ENCODE data around the gene NR2F1-AS1. TPM values are rescaled to one million over a fixed set of nuclear protein-coding genes. Genes with fewer than 3 reads are reported as not detected.

Gene NR2F1-AS1
- total RNA-seq, 2 donors from 2014 or later = 1.4 to 3.3 TPM

- no peak overlapping the region for H3K4me3 Mint-ChIP-seq
- WGBS, 2 experiments (ENCODE audit: insufficient coverage in 1 of 2, insufficient read length in 1 of 2) = 8 to 12% methylated on average over 8 to 28 of the region's 28 CpGs
- H3K4me3 ChIP-seq (ENCODE audit: low read length) = no peak overlapping the region
Measured at GRCh38 chr5:93598091-93599000, 17.3 kb upstream of the NR2F1-AS1 start.

GRCh38 chr5:93596676-93597490, 15.9 kb upstream of the NR2F1-AS1 start:
- Mint-ChIP-seq H3K27ac (no peak overlapping the region), H3K27me3 (ENCODE audit: insufficient read depth) (no peaks in the 10 kb centered on the region)

More at GRCh38 chr5:93598091-93599000, 17.3 kb upstream of the NR2F1-AS1 start:
- no peaks in the 10 kb centered on the region for H3K36me3 ChIP-seq (ENCODE audit: control insufficient read depth, insufficient read depth, low read length)
- TF ChIP-seq CTCF (conservative IDR thresholded peaks at IDR 0.05) = no peak
- Mint-ChIP-seq H3K27ac (no peak overlapping the region), H3K9me3 (no peaks in the 10 kb centered on the region), H3K4me1 (peaks cover 32% of the 10 kb centered on the region), H3K36me3 (ENCODE audit: low read depth) (no peaks in the 10 kb centered on the region), H3K27me3 (ENCODE audit: insufficient read depth) (no peaks in the 10 kb centered on the region)
- H3K27ac ChIP-seq (ENCODE audit: low read depth, low read length) = peak overlapping the region; percentile 88
- H3K9ac ChIP-seq (ENCODE audit: extremely low read depth, low read length, poor library complexity, severe bottlenecking) = no peak overlapping the region
- DNase-seq = no peak
- H3K27me3 ChIP-seq (ENCODE audit: control insufficient read depth, insufficient read depth, low read length, poor library complexity, severe bottlenecking) = peaks cover 100% of the 10 kb centered on the region
- peaks cover under 1% of the 10 kb centered on the region for H3K9me3 ChIP-seq (ENCODE audit: control insufficient read depth, low read length)
- H3K4me1 ChIP-seq (ENCODE audit: control insufficient read depth, insufficient read depth, low read length) = peaks cover 15% of the 10 kb centered on the region

More at GRCh38 chr5:93596676-93597490, 15.9 kb upstream of the NR2F1-AS1 start:
- peaks cover 100% of the 10 kb centered on the region for H3K27me3 ChIP-seq (ENCODE audit: control insufficient read depth, insufficient read depth, low read length, poor library complexity, severe bottlenecking)
- no peaks in the 10 kb centered on the region for H3K36me3 ChIP-seq (ENCODE audit: control insufficient read depth, insufficient read depth, low read length)
- H3K4me1 ChIP-seq (ENCODE audit: control insufficient read depth, insufficient read depth, low read length) = peaks cover 14% of the 10 kb centered on the region
- H3K9ac ChIP-seq (ENCODE audit: extremely low read depth, low read length, poor library complexity, severe bottlenecking) = no peak overlapping the region
- peak; percentile 67 for TF ChIP-seq CTCF (conservative IDR thresholded peaks at IDR 0.05)
- peak overlapping the region; percentile 16 for H3K4me3 Mint-ChIP-seq
- H3K4me3 ChIP-seq (ENCODE audit: low read length) = peak overlapping the region; percentile 13
- H3K4me1 Mint-ChIP-seq = peaks cover 23% of the 10 kb centered on the region
- H3K9me3 ChIP-seq (ENCODE audit: control insufficient read depth, low read length) = no peaks in the 10 kb centered on the region
- no peaks in the 10 kb centered on the region for H3K9me3 Mint-ChIP-seq
- no peaks in the 10 kb centered on the region for H3K36me3 Mint-ChIP-seq (ENCODE audit: low read depth)
- peak overlapping the region; percentile 69 for H3K27ac ChIP-seq (ENCODE audit: low read depth, low read length)
- DNase-seq = peak; percentile 92
- WGBS, 2 experiments (ENCODE audit: insufficient coverage in 1 of 2, insufficient read length in 1 of 2) = 4 to 6% methylated on average over 16 to 40 of the region's 40 CpGs

Measured in endodermal cell (in vitro differentiated cells).